T-helper 17 cell (primary cell): ENCODE measurements around the gene ZCCHC4. TPM values are rescaled to one million over a fixed set of nuclear protein-coding genes. Genes with fewer than 3 reads are reported as not detected.

Experiments used
- ATAC-seq: fragments of 150-1000 bp; cut with Tn5 transposase; 2 replicates; pipeline ENCODE4 v1.10.0; 2021; ENCODE audit warnings: mild to moderate bottlenecking, moderate library complexity
- DNase-seq, 3 donors: peaks; one replicate each; pipeline versions ENCODE4 v3.0.0 to v3.0.0-alpha.2; 2020 to 2021
- H3K9me3 ChIP-seq: one replicate; pipeline ENCODE4 v1.7.0; 2013; ENCODE audit warnings: low read length, mild to moderate bottlenecking; ENCODE audit not compliant: control insufficient read depth, poor library complexity, severe bottlenecking
- H3K27ac Mint-ChIP-seq: one replicate; pipeline ENCODE4 v1.8.0; 2022; ENCODE audit warnings: mild to moderate bottlenecking, moderate library complexity, mixed read lengths
- H3K27me3 Mint-ChIP-seq: one replicate; pipeline ENCODE4 v1.8.0; 2022; ENCODE audit warnings: mixed read lengths
- H3K36me3 Mint-ChIP-seq: one replicate; pipeline ENCODE4 v1.8.0; 2022; ENCODE audit warnings: low read depth, mixed read lengths
- H3K4me1 Mint-ChIP-seq: one replicate; pipeline ENCODE4 v1.8.0; 2022; ENCODE audit warnings: mild to moderate bottlenecking, mixed read lengths
- H3K4me3 Mint-ChIP-seq: one replicate; pipeline ENCODE4 v1.8.0; 2022; ENCODE audit warnings: mild to moderate bottlenecking, moderate library complexity, mixed read lengths
- total RNA-seq, 4 donors: library from RNA in 2 of 4; stranded (reverse) in 2 of 4; gene quantifications; one replicate each; pipeline ENCODE4 v1.2.3 and lab custom pipeline; 2022 to 2026

The ZCCHC4 gene
- total RNA-seq (10 to 100 TPM in 1 of 2 donors, 1 to 10 TPM in 1; 8.8 to 11.4 TPM), total RNA-seq (lab: John Stamatoyannopoulos, UW) (11.0 to 19.5 reads per million in 2 donors)

DNA sequence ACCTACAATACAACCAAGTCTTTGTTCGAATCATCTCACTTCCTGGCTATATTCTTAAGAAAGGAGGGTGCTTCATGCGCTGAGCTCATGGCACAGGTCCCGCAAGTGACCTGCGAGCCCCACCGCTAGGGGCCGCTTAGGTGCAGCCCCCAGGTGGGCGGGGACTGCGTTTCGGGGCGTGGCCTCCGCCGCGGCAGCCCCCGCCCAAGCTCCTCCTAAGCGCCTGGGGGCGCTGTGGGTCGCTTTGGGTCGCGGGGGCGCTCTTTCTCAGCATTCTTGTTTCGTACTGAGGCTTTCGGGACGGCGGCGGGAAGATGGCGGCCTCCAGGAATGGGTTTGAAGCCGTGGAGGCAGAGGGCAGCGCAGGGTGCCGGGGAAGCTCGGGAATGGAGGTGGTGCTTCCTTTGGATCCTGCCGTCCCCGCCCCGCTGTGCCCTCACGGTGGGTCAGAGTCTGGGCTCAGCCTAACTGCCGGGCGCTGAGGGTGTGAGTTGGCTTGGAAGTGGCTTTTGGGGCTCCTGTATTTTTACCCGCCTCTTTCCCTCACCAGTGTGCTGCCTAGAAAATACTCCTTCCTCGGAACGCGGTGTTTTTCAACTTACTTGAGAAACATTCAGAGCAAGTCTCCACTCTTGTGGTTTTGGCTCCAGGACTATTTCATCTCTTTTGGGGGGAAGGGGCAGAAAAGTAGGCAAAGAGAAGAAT, at the start of gene ZCCHC4:
TSS of gene ZCCHC4 (plus strand) at position 279 of the 705 bp plus-strand sequence. CDS start at position 315, 36 bp downstream.
- H3K9me3 ChIP-seq = no peaks in the 10 kb centered on the region
- Mint-ChIP-seq H3K36me3 (peaks cover 3% of the 10 kb centered on the region), H3K4me1 (peaks cover 9% of the 10 kb centered on the region), H3K4me3 (peak within 1 kb of the TSS; percentile 98), H3K27ac (peak within 1 kb of the TSS; percentile 92), H3K27me3 (peaks cover 18% of the 10 kb centered on the region)
- peak; percentile 99 for ATAC-seq
- DNase-seq = peak; percentile 88 to 92 (median 90)

GRCh38 chr4:25271866-25272265, 40.7 kb upstream of the ZCCHC4 start:
- H3K9me3 ChIP-seq = no peaks in the 10 kb centered on the region
- peaks cover 13% of the 10 kb centered on the region for H3K36me3 Mint-ChIP-seq
- ATAC-seq (no peak), DNase-seq (no peak)
- H3K27ac Mint-ChIP-seq = no peak overlapping the region
- no peaks in the 10 kb centered on the region for H3K27me3 Mint-ChIP-seq
- peaks cover 7% of the 10 kb centered on the region for H3K4me1 Mint-ChIP-seq
- H3K4me3 Mint-ChIP-seq = no peak overlapping the region

DNA sequence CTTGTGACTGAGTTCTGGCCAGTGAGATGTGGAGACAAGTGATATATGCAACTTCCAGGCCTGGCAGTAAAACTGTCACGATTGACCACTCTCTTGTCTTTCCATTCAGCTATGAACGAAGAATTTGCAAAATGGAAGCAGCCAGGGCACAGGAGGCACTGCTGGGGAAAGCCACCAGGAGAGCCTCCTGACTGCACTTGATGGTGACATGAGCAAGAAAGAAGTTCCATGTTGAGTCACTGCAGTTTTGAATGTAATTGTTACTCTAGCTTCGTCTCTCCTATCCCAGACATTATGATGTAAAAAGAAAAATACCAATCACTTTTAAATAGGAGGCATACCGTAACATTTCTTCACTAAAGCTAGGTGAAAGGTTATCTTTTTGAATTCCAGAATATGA, 32.4 kb upstream of the ZCCHC4 start:
- Mint-ChIP-seq H3K36me3 (no peaks in the 10 kb centered on the region), H3K27ac (no peak overlapping the region), H3K4me3 (no peak overlapping the region), H3K27me3 (no peaks in the 10 kb centered on the region), H3K4me1 (no peaks in the 10 kb centered on the region)
- H3K9me3 ChIP-seq = no peaks in the 10 kb centered on the region
- no peak for ATAC-seq
- no peak for DNase-seq

DNA sequence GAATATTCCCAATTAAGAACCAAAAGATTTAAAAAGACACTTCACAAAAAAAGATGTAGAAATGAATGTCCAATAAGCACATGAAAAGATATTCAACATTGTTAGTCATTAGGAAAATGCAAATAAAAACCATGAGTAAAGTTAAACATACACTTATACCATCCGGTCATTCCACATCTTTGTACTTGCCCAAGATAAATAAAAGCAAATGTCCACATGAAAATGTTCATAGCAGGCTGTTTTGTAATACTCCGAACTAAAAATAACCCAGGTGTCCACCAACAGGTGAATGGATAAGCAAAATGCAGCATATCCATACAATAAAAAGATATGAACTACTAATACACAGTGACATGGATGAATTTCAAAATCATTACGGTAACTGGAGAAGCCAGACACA, 28.6 kb upstream of the ZCCHC4 start:
- no peaks in the 10 kb centered on the region for H3K9me3 ChIP-seq
- Mint-ChIP-seq H3K36me3 (no peaks in the 10 kb centered on the region), H3K4me1 (no peaks in the 10 kb centered on the region), H3K27me3 (no peaks in the 10 kb centered on the region), H3K27ac (no peak overlapping the region), H3K4me3 (no peak overlapping the region)
- no peak for DNase-seq
- ATAC-seq = no peak

GRCh38 chr4:25284466-25284865, 28.1 kb upstream of the ZCCHC4 start:
- no peaks in the 10 kb centered on the region for H3K36me3 Mint-ChIP-seq
- ATAC-seq = no peak
- H3K4me3 Mint-ChIP-seq = no peak overlapping the region

DNA sequence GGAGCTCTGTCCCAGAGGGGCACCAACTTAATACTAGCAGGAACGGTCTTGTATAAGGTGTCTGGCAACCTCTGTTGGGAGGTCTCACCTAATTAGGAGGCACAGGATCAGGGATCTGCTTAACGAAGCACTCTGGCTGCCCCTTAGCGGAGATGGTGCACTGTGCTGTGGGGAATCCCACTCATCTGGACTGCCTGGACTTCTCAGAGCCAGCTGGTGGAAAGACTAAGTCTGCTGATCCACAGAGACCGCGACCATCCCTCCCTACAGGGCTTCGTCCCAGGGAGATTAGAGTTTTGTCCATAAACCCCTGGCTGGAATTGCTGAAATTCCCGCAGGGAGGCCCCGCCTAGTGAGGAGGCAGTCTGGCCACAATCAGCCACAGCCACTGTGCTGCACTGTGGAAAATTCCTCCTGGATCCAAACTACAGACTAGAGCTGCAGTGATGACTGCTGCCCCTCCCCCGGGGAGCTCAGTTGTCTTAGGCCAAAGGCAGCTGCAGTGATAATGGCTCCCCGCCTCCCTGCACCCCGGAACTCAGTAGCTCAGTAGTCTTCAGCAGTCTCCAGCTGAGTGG, 22.0 kb upstream of the ZCCHC4 start:
- ATAC-seq = no peak
- H3K9me3 ChIP-seq = no peaks in the 10 kb centered on the region
- no peaks in the 10 kb centered on the region for H3K36me3 Mint-ChIP-seq
- H3K4me1 Mint-ChIP-seq = no peaks in the 10 kb centered on the region
- H3K4me3 Mint-ChIP-seq = no peak overlapping the region
- H3K27me3 Mint-ChIP-seq = no peaks in the 10 kb centered on the region
- no peak for DNase-seq
- no peak overlapping the region for H3K27ac Mint-ChIP-seq

More at GRCh38 chr4:25284466-25284865, 28.1 kb upstream of the ZCCHC4 start:
- no peaks in the 10 kb centered on the region for H3K4me1 Mint-ChIP-seq
- no peak for DNase-seq
- no peaks in the 10 kb centered on the region for H3K9me3 ChIP-seq
- H3K27ac Mint-ChIP-seq = no peak overlapping the region
- H3K27me3 Mint-ChIP-seq = no peaks in the 10 kb centered on the region

DNA sequence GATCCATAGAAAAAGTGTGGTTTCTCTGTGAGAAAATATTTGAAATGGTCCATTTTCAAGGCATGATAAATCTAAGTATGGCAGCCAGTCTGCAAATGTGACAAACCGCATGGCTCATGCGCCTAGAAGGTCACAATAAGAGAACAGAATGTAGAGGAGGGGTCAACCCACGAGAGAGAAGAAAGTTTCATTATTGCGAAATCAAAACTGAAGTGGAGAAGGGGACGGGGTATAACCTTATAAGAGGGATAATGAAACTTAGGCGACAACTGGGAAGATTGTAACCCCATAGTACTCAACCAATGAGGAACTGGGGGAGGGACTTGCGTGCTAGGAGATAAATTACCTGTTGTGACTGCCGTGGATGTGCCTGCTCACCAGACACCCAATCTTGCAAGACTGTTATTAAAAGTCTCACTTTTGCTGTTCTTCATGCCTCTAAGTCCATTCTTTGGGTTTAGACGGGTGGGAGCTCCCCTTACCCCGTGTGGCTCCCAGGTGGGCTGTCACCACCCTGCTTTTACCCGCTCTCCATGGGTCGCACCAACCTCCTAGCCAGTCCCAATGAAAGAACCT, 21.3 kb upstream of the ZCCHC4 start:
- Mint-ChIP-seq H3K36me3 (no peaks in the 10 kb centered on the region), H3K27ac (no peak overlapping the region), H3K4me1 (no peaks in the 10 kb centered on the region), H3K4me3 (no peak overlapping the region), H3K27me3 (no peaks in the 10 kb centered on the region)
- no peak for DNase-seq
- H3K9me3 ChIP-seq = no peaks in the 10 kb centered on the region
- ATAC-seq = no peak

- ATAC-seq (no peak), DNase-seq (no peak)
- no peaks in the 10 kb centered on the region for H3K9me3 ChIP-seq
- Mint-ChIP-seq H3K27ac (no peak overlapping the region), H3K36me3 (peaks cover 2% of the 10 kb centered on the region), H3K4me1 (peaks cover 3% of the 10 kb centered on the region), H3K4me3 (no peak overlapping the region), H3K27me3 (peaks cover 13% of the 10 kb centered on the region)
Measured at GRCh38 chr4:25297528-25298242, 14.9 kb upstream of the ZCCHC4 start.

DNA sequence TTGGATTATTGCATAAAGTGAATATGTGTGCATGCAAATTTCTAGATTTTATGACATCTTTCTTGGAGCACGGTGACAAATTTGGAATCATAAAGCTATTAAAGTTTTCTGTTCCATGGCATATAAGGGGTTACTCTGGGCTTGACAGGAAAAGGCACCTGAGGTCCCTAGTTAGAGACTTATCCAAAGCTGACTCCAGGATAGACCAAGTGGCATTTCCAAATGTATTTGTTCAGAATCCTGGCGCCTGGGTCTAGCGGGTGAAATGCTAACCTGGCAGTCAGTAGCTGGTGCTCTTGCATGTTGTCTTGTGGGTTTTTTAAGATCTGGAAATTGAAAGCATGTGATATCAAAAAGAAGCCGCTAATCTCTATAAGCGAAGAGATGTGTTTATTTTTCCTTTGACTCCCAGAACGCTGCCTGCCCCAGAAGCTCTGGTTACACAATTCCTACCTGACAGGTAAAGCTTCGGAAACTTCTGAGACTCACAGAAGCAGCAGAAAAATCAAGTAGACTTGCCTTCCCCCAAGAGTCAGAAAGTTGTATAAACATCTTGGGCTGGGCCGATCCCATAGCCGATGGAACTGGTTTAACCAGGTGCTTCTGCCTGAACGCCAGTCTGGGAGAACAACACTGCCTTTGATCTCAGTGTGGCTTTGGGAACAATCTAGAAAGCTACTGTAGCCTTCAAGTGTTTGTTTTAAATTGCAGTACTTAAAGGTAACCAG, 12.9 kb upstream of the ZCCHC4 start:
- Mint-ChIP-seq H3K27me3 (peaks cover 22% of the 10 kb centered on the region), H3K27ac (no peak overlapping the region), H3K4me3 (no peak overlapping the region), H3K36me3 (peaks cover 2% of the 10 kb centered on the region), H3K4me1 (peaks cover 3% of the 10 kb centered on the region)
- ATAC-seq (no peak), DNase-seq (no peak)
- no peaks in the 10 kb centered on the region for H3K9me3 ChIP-seq

DNA sequence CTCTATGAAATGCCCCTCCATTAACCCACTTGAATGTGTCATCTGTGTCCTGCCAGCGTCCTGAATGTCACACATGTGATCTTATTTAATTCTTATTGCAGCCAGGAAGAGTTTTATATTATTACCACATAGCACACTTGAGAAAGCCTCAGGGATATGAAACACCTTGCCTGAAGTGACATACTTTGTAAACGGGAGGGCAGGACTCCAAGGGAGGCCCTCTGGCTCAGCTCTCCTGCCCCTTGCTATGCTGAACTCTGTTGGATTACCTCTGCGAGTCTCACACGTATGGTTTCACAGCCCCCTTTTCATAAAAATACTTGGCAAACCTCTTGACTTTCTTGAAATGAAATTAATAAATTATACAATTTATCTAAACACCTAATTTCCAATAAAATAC, 11.1 kb upstream of the ZCCHC4 start:
- no peak for DNase-seq
- Mint-ChIP-seq H3K4me3 (no peak overlapping the region), H3K27me3 (peaks cover 24% of the 10 kb centered on the region), H3K4me1 (peaks cover 3% of the 10 kb centered on the region), H3K36me3 (peaks cover 2% of the 10 kb centered on the region), H3K27ac (no peak overlapping the region)
- ATAC-seq = no peak
- H3K9me3 ChIP-seq = no peaks in the 10 kb centered on the region

DNA sequence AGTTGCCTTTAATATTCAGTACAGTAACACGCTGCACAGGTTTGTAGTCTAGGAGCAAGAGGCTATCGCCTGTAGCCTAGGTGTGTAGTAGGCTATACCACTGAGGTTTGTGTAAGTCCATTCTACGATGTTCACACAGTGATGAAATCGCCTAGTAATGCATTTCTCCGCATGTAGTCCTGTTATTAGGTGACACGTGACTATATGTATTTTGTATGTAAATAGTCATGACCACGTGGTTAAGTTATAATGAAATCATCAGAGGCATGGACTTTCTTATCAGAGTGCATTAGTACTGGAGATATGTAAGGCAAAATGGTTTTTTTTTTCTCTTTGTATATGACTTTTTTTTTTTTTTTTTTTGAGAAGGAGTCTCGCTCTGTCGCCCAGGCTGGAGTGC, 9.9 kb upstream of the ZCCHC4 start:
- H3K27me3 Mint-ChIP-seq = peaks cover 35% of the 10 kb centered on the region
- no peak for DNase-seq
- H3K4me3 Mint-ChIP-seq = no peak overlapping the region
- peaks cover 3% of the 10 kb centered on the region for H3K4me1 Mint-ChIP-seq
- H3K36me3 Mint-ChIP-seq = peaks cover 2% of the 10 kb centered on the region
- no peak overlapping the region for H3K27ac Mint-ChIP-seq
- no peak for ATAC-seq
- H3K9me3 ChIP-seq = no peaks in the 10 kb centered on the region

DNA sequence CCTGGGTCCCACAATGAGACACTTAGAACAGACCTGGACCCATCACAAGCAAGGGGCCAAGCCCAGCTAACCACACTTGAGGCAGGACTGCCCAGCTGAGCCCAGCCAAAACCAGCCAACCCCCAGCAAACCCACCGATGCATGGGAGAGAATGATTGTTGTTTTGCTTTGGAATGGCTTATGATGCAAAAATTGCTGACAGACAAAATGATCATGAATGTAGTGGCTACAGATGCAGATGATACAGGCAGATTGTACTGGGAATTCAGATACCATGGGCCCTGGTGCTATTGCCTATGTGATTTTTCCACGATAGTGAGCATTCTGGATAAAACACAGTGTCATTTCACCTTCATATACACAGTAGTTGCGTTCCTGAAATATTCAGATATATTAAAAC, 9.0 kb upstream of the ZCCHC4 start:
- Mint-ChIP-seq H3K4me3 (no peak overlapping the region), H3K36me3 (peaks cover 2% of the 10 kb centered on the region), H3K27me3 (peaks cover 39% of the 10 kb centered on the region), H3K4me1 (peaks cover 2% of the 10 kb centered on the region), H3K27ac (no peak overlapping the region)
- H3K9me3 ChIP-seq = no peaks in the 10 kb centered on the region
- DNase-seq = no peak
- no peak for ATAC-seq
